Measurements from ENCODE around the gene ARR3.
"Not testable (repeated sequence)": the region's sequence is repeated elsewhere in the genome, so short reads cannot be mapped to it uniquely, and the experiment has no call there.

Gene ARR3

GRCh38 chrX:70281951-70282350 is 13.8 kb downstream of the ARR3 start, which contains the start of gene RAB41:
TSS of gene RAB41 (plus strand) at chrX:70282172. CDS start at chrX:70282218, 46 bp downstream.
- DNase-seq, result no peak

DNA sequence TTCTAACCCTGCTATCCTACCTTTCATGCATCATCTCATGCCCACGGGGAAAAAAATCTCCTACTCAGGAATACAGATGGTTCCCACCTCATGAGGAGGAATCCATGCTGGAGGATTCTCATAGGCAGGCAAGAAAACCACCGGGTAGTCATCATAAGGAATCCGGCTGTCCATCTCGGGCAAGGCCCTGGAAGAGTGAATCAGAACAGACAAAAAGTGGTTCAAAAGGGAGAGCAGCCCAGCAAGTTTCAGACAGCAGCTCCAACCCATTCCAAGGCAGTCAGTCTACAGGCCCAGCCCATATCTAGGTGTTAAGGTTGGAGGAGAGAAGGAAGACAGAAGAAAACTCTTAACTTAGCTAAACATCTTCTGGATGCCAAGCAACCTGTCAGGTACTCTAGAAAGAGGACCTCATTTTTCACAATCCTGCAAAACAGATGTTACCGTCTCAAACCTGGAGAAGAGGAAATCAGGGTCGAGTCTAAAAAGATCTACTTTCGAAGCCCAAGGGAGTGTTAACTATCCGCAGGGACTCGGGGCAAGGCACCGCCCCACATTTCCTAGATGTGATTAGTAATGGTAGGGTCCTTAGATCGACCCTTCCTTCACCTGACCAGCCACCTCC is 21.1 kb downstream of the ARR3 start:
- no peak for DNase-seq

- peak; percentile 90 for DNase-seq
Measured at GRCh38 chrX:70289793-70290770, 21.9 kb downstream of the ARR3 start, which contains the start of the genes KIF4A and PDZD11. TSS of gene KIF4A (plus strand) at chrX:70290104. CDS start at chrX:70290459, 355 bp downstream. TSS of gene PDZD11 (minus strand) at chrX:70289927. CDS start at chrX:70289341, 586 bp downstream.

- DNase-seq, result no peak
Measured at GRCh38 chrX:70292788-70293187, 24.7 kb downstream of the ARR3 start.

- DNase-seq, result no peak
Measured at GRCh38 chrX:70293621-70294020, 25.5 kb downstream of the ARR3 start.

GRCh38 chrX:70301716-70302115 is 33.6 kb downstream of the ARR3 start:
- no peak for DNase-seq

DNA sequence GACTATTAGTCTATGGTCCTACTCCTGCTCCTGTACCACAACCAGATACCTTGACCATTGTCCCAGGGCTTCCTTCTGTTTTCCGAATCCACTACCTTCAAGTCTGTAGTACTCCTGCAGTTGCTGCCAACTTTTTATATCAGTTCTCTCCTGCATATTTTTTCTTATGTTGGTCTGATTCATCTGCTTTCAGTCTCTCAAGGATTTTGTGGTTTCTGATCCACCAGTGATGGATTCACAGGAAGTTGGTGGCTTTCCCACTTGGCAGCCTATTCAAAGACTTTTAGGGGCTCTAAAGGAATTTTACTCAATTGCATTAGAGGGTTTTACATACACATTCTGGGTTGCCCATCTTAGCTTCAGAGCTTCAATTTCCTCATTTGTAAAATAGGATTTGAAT is 45.4 kb downstream of the ARR3 start:
- DNase-seq, result no peak

GRCh38 chrX:70322784-70323183 is 54.6 kb downstream of the ARR3 start:
- DNase-seq, result no peak

DNA sequence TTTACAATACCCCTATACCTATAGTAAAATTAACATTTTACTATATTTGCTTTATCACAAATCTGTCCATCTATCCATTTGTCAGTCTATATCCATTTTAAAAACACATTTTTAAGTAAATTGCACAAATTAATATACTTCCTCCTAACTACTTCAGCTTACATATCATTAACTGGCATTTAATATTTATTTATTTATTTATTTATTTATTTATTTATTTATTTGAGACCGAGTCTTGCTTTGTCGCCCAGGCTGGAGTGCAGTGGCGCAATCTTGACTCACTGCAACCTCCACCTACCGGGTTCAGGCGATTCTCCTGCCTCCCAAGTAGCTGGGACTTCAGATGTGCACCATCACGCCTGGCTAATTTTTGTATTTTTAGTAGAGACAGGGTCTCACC is 55.5 kb downstream of the ARR3 start:
- not testable (repeated sequence) for DNase-seq

- no peak for DNase-seq
Measured at GRCh38 chrX:70324326-70324725, 56.2 kb downstream of the ARR3 start.

DNA sequence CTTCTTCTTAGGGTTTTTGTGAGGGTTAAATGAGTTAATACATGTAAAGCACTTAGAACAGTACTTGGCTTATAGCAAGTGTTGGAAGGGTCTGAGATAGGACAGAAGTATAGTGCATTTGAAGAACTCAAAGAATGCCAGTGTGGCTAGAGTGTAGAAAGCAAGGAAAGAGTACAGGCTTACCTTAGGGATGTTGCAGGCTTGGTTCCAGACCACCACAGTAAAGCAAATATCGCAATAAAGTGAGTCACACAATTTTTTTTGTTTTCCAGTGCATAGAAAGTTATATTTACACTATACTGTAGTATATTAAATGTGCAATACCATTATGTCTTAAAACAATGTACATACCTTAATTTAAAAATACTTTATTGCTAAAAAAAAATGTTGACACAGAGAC is 63.0 kb downstream of the ARR3 start:
- no peak for DNase-seq

Data from eye (tissue), 1 donor.